Stimulated activated CD8-positive, alpha-beta memory T cell treated with anti-CD3 and anti-CD28 coated beads, Interleukin-15, amount 100 ng/mL, for 48 hours (primary cell): Measurements from ENCODE around the gene CTNNA2.

Source experiments
- DNase-seq, 2 donors: peaks; one replicate each; pipeline ENCODE4 v3.0.0-alpha.2; 2020; ENCODE audit warnings: low read depth in 2 of 2

Gene CTNNA2

DNA sequence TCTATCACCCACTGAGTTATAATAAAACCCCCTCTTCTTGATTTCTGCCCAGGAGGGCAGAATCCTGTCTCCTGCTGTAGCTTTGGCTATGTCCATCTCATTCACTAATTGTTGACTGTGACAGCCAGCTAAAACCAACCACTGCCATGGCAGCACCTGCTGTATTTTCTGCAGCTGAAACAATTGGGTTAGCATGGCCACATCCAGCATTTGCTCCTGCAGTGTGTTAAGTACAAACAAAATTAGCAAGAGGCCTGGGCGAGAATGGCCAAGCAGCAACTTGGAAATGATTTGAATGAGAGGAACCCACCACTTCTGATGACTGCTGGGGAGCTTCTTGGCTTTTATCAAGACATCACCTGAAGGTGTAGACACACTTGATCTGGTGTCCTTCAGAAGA lies 881.1 kb downstream of the CTNNA2 start:
- no peak for DNase-seq

DNA sequence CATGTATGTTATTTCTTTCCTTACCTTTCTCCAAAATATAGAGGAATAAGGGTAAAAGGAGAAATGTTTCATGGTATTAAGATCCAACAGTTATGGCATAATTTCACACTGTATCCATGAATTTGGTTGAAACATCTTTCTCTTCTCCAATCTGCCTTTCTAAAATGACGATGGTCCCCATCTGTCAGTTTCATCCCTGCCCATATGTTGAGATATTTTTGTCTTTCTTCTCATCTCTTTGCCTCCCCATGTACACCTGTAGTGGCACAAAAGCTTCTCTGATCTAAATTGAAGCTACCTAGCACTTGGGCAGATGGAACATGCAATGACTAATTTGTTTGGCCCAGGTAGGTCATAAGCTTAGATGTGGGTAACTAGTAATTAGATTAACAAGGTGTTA lies 882.4 kb downstream of the CTNNA2 start:
- DNase-seq, result no peak

DNA sequence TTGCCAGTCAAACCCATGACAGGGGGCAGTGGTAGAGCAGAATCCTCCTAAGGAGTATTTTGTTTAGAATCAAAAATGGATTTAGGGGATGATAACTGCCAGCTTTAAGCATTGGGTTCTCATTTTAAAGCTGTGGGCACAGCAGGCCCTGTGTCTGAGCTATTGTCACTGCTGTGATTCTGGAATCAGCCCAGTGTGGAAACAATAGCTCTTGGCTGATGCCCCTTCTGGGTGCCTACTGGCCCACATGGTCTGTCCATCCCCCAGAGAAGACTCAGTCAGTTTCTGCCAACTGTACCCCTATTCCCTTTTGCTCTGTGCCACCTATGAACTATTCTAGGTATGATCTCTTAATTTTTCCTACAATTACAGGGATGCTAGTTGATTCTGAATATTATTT lies 883.4 kb downstream of the CTNNA2 start:
- no peak for DNase-seq

DNA sequence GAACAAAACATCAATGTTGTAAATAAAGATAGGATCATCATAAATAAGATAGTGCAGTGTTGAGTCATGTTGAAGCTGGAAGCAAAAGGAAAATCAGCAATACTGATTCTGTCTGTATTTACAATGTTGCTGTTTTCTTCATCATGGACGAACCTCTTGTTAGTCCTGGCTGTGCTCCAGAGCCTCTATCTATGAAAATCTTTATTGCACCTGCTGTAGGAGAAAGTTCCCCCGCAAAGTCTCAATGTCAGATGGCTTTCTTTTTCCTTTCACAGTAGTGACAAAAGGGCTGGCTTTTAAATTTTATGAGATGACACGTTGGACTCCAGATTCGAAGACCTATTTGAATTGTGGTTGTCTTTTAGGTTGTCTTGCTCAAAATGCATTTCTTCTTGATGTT lies 890.2 kb downstream of the CTNNA2 start:
- no peak for DNase-seq

DNA sequence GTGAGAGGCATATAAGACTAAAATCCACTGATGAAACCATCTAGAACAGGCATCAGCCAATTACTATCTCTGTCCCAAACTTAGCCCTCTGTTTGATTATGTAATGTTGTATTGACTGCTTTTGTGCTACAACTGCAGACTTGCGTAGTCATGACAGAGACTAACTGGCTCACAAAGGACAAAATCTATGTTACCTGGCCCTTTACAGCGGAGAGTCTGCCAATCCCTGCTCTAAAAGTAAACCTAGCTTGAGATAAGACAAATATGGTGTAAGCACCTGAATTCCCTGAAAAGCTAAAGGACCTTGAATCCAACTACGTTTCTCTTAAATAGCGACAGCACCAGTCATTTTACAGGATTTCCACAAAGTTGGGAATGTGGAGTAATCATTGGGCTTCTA lies 894.5 kb downstream of the CTNNA2 start:
- DNase-seq, result no peak

DNA sequence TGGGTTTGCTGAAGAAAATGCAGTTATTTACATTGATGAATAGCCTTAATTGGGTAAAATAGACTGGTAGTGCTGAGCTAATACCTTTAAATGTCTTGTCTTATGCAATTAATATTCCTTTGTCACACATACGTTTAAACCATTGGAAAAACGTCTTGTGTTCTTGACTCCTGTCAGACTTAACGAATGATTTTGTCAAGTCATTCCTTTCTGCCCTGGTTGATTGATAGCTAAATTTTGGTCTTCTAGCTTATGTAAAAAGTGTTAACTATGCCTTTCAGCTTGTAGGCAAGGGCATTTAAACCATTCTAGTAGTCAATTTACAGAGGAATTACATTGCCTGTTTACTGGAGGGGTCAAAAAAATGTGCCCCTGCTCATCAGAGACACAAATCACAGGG lies 897.5 kb downstream of the CTNNA2 start:
- no peak for DNase-seq

DNA sequence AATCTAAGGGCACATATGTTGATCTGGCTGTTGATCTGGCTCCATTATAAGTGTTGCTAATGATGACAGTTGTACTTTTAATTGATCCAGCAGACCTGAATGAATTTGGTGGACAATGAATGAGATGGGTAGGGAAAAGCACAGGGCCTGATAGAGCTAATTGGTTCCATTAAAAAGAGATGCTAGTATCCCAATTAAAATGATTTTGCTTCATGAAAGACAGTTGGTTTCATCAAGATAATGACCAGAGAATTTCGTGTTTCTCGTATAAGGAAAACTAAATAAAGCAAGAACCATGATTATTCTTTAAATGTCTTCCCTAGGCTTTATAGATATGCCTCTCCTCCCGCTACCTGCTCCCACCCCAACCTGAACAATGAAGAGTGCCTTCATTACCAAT lies 900.3 kb downstream of the CTNNA2 start:
- no peak for DNase-seq

DNA sequence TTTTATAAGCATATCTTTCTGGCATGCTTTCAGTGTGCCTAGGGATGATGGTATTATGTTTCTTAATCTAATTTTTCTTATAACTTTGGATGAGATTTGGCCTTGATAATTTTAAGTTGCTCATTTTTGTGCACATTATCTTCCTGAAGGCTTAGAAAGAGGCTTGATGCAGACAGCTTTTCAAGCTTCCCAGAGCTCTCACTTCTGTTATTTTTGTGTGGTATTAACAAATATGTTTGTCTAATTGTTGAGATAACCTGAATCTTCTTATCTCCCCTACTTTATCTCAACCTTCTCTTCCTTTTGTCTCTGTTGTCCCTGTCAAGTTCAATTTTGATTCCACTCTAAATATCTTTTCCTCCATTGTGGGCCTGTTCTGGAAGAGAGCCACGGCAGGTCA lies 904.9 kb downstream of the CTNNA2 start:
- DNase-seq, result no peak

DNA sequence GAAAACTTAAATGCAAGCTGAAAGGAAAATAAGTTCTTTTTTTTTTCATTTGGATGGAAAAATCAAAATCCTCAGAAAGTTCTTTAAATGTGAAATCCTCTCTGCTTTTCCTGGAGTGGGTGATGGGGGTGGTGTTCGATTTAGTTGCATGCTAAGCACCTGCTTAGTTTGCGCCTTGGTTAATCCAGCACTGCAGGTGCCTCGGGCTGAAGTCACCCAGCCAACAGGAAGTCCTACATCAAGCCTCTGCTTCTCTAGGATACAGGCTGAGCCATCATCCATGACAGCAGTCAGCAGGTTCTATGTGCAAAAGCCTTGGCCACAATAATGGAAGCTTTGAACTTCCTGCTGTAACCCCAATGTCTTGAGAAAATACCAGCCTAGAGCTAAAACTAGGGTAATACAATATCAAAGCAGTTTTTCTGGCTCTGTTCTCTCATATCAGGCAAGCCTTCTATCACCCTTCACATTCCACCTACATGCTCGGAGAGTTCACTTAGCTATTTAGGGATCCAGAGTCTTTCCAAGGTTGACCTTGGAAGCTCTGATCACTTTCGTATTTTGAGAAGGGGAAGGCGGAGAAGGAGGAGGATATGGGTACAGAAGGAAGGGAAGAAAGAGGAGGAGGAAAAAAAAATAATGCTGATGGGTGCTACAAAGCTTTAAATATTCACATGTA lies 907.8 kb downstream of the CTNNA2 start:
- DNase-seq, result no peak

DNA sequence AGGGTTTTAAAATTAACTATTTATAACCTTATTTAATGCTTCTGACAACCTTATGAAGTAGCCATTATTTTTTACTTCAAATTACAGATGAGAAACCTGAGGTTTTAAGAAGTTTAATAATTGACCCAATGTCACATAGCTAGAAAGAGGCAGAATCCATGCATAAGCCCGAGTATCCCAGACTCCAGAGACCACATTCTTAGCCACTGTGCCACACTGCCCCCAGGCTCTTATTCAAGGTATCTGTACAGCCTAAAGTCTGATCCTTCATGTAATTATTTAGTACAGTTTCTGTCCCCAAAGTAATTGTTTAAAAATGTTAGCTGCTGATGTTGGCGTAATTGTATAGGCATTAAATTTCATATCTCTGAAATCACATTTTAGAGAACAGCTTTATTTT lies 916.4 kb downstream of the CTNNA2 start:
- no peak for DNase-seq

DNA sequence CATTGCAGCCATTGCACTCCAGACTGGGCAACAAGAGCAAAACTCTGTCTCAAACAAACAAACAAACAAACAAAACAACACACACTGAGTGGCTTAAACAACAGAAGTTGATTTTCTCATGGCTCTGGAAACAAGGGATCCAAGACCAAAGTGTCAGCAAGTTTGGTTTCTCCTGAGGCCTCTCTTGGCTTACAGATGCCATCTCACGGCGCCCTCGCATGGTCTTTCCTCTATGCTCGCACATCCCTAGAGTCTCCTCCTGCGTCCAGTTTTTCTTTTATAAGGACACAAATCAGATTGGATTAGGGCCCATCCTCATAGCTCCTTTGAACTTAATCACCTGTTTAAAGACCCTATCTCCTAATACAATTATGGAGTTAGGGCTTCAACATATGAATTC lies 925.1 kb downstream of the CTNNA2 start:
- DNase-seq, result no peak

DNA sequence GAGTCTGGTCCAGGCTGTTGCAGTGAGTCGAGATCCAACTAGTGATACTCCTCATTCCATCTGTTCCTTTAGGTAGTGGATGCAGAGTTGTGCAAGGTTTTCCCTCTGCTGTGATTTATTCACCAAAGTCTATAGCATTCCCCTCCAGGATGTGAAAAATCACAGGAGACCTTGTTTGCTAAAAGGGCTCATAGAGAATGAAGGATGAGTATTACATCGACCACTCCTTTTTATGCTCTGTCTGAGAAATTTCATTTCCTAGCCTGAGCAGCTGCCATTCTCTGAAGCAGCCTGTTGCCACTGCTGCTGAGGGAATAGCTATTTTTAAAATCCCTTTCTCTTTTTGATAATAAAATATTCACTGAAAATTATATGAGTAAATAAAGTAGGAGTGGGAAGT lies 925.8 kb downstream of the CTNNA2 start:
- no peak for DNase-seq

DNA sequence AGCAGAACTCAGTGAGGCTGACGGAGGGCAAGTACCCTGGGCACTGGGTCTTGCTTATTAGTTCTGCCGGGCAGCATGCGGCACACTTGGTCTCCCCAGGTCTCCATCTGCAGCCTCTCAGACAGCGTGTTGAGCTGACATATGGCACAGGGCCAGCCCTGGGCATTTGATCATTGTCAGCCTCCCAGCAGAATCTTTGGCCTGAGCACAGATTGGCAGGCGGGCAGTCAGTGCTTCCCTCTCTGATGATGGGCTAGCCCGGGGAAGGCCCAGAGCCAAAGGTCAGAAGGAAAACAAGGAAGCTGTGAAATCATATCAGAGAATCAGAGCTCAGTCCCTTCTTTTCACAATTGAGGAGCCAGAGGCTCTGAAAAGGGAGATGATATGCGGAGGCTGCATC lies 941.8 kb downstream of the CTNNA2 start:
- no peak for DNase-seq

DNA sequence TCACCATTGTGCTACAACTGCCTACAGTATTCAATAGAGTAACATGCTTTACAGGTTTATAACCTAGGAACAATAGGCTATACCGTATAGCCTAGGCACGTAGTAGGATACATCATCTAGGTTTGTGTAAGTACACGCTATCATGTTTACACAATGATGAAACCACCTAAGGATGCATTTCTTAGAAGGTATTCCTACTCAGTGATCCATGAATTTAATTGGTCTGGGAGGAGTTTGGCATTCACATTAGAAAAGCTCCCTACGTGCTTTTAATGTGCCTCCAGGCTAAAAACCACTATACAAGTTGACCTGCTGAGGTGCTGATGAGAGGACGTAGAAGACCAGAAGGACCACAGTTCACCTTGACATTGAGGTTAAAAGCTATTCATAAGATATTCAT lies 946.2 kb downstream of the CTNNA2 start:
- no peak for DNase-seq

DNA sequence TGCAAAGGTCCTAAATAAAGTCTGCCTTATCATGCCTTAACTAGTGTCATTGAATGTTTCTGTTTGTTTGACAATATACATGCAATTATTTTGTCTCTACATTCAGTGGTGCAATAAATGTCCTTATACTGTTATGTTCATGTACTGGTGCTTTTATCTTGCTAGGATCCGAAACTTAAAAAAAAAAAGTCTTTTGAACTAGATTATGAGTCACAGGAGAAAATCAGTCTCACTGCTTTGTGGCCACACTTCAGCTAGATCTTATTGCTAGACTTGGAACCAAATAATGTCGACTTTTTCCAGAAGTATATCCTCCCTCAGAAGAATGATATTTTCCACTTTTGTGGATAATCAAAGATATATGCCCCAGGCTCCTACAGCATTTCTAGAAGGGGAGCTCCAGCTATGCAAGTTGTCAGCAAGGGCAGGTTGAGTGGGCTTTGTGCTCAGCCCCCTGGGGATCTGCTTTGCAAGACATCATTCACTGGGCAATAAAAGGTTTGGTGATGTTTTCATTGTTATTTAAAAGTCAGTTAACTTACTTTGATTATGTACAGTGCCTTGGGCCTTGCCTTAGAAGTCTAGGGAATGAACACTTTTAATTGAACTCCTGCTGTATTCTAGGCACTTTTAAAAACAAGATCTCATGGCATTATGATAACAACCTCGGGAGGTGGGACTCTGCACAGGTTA lies 948.8 kb downstream of the CTNNA2 start:
- no peak for DNase-seq

DNA sequence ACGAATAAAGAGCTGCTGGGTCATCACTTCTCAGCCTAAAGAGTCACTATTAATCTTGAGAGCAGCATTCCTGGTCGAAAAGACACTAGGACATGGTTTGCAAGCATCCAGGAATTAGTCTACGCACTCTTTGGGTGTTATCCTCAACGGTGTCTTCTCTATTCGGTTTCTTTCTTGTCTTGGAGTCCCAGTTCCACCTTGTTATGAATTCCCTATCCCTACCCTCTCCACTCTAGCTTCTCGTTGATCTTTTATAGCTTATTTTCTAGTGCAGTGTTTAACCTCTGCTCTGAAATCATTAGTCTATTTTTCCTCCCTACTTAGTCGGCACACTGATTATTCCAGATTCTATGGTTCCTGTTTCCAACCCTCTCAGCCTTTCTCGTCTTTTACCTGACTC lies 949.8 kb downstream of the CTNNA2 start:
- DNase-seq, result no peak

DNA sequence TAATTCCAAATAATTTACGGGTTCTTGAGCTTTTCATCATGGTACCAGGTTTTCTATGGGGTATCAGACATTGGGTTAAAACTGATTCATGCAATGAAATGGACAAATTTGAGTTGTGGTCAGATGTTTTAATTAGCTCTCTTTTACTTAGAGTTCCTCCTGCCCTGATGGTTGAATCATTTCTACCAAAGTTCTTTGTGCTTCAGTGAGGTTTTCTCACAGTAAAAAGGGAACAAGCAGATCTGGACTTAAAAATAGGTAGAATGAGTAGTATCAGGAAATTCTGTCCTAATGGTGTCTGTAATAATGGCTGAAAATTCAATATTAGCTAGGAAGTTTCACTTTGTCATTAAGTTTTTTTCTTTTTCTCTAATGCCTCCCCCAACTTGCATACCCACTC lies 951.4 kb downstream of the CTNNA2 start:
- DNase-seq, result no peak

DNA sequence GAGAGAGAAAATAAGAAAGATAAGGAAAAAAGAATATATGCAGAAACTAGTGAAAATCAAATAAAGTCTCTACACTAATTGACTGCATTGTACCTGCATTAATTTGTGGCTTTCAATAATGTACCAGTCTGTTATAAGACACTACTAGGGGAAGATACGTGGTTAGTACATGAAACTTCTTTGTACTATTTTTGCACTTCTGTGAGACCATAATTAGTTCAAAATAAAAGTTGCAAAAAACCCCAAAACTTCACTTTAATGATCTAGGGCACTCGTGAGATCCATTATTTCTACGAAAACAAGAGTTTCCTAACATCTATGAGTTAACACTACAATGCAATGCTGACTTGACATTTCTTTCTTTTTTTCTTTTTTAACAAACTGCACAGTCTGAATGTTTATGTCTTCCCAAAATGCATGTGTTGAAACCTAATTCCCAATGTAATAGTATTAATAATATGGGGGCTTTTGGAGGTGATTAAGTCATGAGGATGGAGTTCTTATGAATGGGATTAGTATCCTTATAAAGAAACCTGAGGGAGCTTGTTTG lies 954.5 kb downstream of the CTNNA2 start:
- no peak for DNase-seq

DNA sequence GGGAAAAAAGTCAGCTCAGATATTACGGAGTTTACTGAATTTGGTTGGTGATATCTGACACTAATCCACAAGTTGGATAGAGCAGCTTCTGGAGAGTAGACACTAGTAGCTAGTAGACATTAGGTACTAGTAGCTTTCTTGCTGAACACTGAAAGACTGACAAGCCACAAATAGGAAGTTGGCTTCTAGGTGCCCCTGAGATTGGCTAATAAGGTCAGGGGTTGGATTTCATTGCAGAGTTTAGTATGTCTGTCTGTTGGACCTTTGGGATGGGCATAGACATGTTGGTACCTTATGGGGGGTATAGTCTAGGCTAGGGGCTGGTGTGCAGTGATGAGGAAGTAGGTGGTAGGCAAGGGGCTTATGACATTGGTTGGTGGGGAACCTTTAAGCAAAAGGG lies 956.6 kb downstream of the CTNNA2 start:
- no peak for DNase-seq

DNA sequence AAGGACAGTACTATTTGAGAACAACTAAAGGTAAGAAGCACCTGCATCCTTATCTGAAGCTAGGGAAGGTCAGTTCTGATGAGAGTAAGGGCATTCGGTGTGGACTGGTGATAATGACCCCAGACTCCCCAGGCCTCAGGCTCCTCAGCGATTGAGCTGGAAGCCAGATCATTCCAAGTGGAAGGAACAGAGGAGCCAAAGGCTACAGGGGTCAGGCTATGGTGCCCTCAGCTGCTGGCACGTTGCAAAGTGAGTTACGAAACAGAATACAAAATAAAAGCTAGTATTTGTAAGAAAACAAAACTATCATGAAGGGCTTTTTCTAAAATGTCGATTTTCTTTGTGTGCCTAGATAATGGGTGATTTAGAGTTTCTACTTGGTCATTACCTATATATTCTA lies 960.2 kb downstream of the CTNNA2 start:
- no peak for DNase-seq

DNA sequence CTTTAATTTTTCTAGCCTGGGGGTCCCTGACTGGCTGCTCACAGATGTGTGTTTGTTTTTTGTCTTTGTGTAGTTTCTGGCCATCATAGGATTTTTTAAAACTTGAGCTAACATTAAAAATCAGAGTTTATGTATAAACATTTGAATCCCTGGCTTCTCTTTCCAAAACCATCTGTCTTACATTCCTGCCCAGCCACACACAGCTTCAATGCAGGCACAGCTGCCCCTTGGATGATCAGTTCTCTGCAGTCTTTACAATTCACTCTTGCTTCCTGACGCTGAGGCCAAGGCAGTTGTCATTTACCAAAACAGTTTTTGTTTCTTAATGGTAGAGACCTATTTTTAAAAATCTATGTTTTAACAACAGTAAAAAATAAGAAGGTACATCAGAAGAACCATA lies 960.9 kb downstream of the CTNNA2 start:
- no peak for DNase-seq

DNA sequence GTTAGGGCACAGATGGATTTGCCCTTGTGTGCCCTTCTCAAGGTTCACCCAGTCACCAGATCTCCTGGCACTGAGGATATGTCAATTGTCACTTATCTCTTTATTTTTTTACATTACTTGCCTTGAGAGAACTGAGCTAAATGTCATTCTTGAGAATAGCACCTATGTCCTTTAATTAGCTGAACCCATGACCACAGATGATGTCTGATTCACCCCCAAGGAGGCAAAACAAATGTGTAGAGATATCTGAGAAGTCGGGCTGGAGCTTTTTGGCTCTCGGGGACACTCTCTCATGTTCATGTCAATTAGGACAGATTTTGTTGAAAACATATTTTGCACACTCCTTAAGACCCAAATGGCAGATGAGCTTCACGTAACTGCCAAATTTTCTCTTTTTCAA lies 963.1 kb downstream of the CTNNA2 start:
- no peak for DNase-seq

DNA sequence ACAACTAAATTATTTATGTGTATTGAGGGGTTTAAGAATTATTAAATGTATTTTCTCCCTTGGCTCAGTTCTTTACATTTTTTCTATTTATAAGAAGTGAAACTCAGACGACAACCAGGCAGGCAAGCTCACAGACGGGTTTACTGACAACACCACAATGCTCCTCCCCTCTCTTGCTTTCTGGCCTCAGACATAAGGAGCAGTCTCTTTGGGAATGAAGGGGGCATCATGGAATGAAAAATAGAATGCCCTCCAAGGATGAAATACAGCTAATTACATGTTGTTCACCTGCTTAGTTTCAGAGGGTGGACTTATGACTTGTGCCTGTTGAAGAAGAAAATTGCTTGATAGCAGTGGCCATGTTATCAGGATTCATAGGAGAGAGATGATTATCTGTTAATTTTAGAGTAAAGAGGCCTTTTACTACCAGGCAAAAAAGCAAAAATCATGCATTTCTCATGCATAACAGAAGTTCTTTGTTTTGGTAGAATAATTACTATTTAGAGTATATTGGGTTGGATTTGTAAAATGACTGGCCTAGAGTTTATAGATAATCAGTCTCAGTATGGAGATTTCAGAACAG lies 963.8 kb downstream of the CTNNA2 start:
- no peak for DNase-seq
